A673 (cell line): ENCODE results near the gene PALB2.

Experiments
- CTCF ChIP-seq: fragments of 300-800, 200-600 bp; sonication (generic); conservative IDR thresholded peaks from 2 replicates; pipeline ENCODE4 v1.5.1; 2017; ENCODE audit warnings: low read depth, mild to moderate bottlenecking, antibody characterized with exemption, low read length, moderate library complexity, mixed read lengths
- EZH2 ChIP-seq: fragments of 200-600 bp; sonication (generic); IDR thresholded peaks from 2 replicates; pipeline ENCODE4 v1.6.1; 2017; ENCODE audit warnings: borderline replicate concordance, low read depth, mild to moderate bottlenecking, mixed read lengths, antibody characterized with exemption, low read length; ENCODE audit not compliant: poor library complexity, severe bottlenecking

GRCh38 chr16:23642246-23642774 lies 1.2 kb upstream of the PALB2 start:
- TF ChIP-seq CTCF (no peak), EZH2 (no peak)
